Activated CD4-positive, alpha-beta T cell treated with anti-CD3 and anti-CD28 coated beads for 4 hours (primary cell): ENCODE measurements around the gene ZNF311.
"Not testable (repeated sequence)": the region's sequence is repeated elsewhere in the genome, so short reads cannot be mapped to it uniquely, and the experiment has no call there.

Experiments used
- DNase-seq, 2 donors: peaks; one replicate each; pipeline ENCODE4 v3.0.0-alpha.2; 2020

Gene ZNF311

GRCh38 chr6:28982476-28983266, 22.4 kb downstream of the ZNF311 start:
- DNase-seq = peak in 1 of 2 donors; percentile 29

DNA sequence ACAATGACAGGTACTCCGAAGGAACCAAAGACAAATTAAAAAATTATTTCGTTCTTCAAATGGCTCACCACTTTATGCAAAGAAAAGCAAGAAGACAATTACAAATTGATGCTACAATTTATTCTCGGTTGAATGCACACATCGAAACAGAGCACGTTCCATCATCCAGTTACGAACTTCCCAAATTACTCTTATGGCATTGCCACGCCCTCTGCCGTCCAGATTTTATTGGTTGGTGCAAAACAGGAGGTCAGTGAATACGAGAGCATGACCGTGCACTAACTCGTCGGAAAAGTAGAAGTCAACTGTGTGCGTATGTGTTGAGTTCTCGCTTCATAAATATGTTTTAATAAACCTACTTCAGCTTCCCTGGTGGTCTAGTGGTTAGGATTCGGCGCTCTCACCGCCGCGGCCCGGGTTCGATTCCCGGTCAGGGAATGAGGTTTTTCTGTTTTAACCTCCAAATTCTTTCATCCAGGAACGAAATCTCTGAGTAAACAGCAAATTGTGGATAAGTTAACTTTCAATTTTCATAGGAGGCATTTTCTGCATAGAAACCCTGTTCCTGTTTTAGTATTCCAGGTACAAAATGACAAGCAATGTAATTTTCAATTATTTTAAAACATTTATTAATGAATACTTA, 23.2 kb downstream of the ZNF311 start:
- peak; percentile 69 to 74 for DNase-seq

GRCh38 chr6:28981431-28981832, 23.7 kb downstream of the ZNF311 start:
- peak; percentile 69 to 83 for DNase-seq

- peak; percentile 40 to 48 for DNase-seq
Observed at GRCh38 chr6:28980852-28981430, 24.2 kb downstream of the ZNF311 start.

DNA sequence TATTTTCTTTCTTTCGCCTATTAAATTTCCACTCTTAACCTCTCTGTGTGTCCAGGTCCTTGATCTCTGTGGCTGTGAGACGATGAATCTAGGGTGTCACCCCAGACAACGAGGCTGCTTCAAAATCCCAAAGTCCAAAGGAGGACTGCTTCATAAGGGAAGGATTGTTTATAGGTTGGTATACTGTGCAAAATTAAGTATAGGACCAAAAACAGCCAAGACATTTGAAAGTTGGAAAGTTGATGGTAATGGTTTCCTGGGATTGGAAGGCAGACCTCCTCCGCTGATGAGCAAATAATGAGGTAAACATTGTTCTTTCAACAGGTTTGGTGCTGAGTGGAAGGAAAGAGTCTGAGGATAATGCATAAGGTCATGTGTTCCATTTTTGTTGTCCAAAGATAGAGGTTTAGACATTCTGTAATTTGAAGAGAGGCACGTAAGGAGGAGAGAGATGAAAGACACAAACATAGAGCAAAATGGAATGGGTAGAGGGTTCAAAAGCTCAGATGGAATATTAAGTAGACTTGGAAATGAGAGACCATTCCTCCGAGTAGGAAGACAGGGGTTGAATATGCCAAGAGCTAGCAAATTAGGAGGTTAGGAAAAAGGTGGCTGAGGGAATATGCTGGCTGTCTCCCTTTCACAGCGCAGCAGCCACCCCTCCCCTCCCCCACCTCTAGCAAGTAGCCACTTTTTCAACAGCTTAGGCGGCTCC, 24.8 kb downstream of the ZNF311 start:
- no peak for DNase-seq

GRCh38 chr6:28979679-28980078, 25.4 kb downstream of the ZNF311 start:
- no peak for DNase-seq

DNA sequence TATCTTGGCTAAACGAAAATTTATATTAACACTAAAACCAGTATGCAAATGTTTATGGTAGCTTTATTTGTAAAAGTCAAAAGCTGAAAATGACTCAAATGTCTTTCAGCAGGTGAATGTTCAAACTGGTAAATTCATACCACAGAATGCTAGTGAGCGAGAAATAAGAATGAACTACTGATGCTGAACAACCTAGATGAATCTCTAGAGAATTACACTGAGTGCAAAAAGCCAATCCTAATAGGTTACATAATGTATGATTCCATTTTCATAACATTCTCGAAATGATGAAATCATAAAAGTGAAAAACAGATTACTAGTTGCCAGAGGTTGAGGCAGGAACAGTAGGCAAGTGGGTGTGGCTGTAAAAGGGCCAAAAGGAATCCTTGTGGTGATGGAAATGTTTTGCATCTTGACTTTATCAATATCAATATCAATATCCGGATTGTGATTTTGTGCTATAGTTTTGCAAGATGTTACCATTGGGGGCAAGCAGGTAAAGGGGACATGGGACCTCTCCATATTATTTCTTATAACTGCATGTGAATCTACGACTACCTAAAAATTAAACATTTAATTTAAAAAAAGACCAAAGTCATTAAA, 26.1 kb downstream of the ZNF311 start:
- DNase-seq = no peak

DNA sequence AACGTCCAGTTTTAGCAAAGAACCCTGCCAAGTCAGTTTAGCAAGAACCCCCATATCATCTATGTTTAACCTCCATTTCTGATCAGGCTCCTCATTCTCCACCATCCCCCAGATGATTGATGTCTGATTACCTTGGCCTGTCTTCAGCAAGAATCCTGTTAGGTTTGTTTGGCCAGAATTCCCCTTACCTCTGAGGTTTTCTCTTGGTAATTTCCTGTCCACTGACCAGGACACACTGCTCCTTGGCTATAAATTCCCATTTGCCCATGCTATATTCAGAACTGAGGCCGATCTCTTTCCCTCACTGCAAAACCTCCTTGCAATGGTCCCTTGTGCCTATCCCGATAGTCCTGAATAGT, 27.0 kb downstream of the ZNF311 start:
- no peak for DNase-seq

DNA sequence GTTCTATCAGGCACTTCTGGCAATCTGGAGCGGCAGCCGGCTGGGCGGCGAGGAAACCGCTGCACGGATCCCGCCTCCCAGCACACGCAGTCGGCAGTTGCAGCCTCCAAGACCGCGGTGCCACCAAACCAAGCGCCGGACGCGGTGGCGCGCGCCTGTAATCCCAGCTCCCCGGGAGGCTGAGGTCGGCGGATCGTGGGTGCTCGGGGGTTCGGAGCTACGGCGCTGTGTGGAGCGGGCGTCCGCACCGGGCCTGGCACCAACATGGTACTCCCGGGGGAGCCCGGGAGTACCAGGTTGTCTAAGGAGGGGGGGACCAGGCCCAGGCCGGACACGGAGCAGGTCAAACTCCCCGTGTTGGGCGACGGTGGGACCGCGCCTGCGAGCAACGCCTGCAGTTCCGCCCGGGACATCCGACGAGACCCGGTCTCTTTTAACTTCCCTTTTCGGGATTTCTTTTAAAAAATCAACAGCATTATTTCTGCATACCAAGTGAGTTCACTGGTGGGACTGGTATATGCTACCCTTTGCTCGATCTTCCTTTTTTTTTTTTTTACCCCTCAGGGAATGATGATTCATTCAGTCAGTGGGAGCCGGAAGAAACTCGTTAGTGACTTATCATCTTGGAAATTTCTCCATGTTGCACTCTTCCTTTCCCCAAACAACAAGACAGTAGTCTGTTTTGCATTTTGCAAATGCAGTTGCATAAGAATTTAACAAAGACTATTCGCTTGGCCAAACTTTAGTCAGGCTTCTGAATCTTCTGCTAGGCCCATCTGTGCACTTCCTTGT, 27.6 kb downstream of the ZNF311 start:
- DNase-seq = no peak

DNA sequence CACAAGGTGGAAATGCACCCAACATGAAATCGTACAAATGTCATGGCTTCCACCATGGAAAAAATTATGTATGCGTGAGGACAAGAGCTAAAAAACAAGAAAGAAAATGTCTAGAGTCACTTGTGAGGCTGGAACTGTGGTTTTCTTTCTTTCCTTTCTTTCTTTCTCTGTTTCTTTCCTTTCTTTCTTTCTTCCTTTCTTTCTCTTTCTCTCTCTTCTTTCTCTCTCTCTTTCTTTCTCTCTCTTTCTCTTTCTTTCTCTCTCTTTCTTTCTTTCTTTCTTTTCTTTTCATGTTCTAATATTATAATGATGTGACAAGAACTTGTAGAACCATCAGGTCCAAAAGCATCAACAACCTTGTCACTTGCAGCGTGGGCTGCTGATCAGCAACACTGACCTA, 28.4 kb downstream of the ZNF311 start:
- DNase-seq = no peak

DNA sequence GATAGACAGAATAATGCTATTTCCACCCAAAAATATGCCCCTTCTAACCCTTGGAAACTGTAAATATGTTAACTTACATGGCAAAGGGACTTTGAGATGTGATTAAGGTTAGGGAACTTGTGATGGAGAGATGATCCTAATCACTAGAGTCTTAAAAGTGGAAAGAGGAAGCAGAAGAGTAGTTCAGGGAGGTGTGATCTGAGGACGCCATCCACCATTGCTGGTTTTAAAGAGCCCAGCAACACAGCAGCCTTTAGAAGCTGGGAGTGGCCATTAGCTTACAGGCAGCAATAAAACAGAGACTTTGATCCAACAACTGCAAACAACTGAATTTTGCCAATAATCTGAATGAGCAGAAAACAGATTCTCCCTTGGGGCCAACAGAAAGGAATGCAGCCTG, 30.6 kb downstream of the ZNF311 start:
- DNase-seq = no peak

- not testable (repeated sequence) for DNase-seq
Observed at GRCh38 chr6:28970056-28970455, 35.1 kb downstream of the ZNF311 start.

DNA sequence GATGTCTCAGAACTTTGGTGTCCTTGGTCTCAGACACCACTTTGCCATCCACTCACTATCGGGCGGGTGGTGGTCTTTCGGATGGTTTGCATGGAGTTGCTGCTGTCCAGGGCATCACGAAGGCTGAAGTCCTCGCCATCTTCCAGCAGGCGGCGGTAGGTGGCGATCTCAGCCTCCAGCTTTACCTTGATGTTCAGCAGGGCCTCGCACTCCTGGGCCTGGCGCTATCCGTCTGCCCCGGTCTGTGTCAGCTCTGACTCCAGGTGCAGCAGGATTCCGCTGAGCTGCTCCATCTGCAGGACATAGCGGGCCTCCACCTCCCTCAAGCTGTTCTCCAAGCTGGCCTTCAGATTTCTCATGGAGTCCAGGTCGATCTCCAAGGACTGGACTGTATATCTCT, 36.0 kb downstream of the ZNF311 start:
- no peak for DNase-seq

- no peak for DNase-seq
Observed at GRCh38 chr6:28968476-28968875, 36.6 kb downstream of the ZNF311 start.

GRCh38 chr6:28965706-28966105, 39.4 kb downstream of the ZNF311 start:
- no peak for DNase-seq

GRCh38 chr6:28960846-28961500, 44.1 kb downstream of the ZNF311 start:
- no peak for DNase-seq

GRCh38 chr6:28958561-28959243, 46.4 kb downstream of the ZNF311 start:
- not testable (repeated sequence) for DNase-seq

- not testable (repeated sequence) for DNase-seq
Observed at GRCh38 chr6:28957795-28958314, 47.3 kb downstream of the ZNF311 start.

DNA sequence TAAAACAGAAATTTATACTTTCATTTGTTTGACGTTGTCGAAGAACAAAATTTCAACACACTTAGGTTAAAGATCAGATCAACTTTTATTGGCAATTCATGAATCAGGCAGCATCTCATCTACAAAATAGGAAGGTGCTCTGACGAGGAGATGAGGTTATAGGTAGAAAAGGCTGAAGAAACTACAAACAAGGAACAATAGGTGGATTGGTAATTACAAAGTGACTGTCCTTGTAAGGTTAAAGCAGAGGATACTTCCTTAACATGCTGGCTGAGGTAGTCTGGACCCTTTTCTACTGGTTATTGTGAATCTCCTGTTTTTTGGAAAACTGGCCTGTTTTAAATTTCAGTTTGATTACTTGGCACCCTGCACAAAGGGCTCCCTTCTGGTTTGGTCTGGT, 48.8 kb downstream of the ZNF311 start:
- DNase-seq = no peak

- DNase-seq = no peak
Observed at GRCh38 chr6:28953585-28954258, 51.4 kb downstream of the ZNF311 start.
